C4-2B (cell line): ENCODE measurements around the gene PIGB.
"Not testable (repeated sequence)": the region's sequence is repeated elsewhere in the genome, so short reads cannot be mapped to it uniquely, and the experiment has no call there.

Experiments used
- H3K27ac ChIP-seq: fragments of 450-650 bp; 2 replicates; pipeline ENCODE4 v1.5.1; 2017
- ZFX ChIP-seq: fragments of 450-650 bp; IDR thresholded peaks from 2 replicates; pipeline ENCODE4 v1.6.1; 2017
- TF ChIP-seq, protein P1 (sequence below): fragments of 450-650 bp; conservative IDR thresholded peaks from 2 replicates; pipeline ENCODE4 v1.5.1; 2017; ENCODE audit warnings: mild to moderate bottlenecking

The PIGB gene

DNA sequence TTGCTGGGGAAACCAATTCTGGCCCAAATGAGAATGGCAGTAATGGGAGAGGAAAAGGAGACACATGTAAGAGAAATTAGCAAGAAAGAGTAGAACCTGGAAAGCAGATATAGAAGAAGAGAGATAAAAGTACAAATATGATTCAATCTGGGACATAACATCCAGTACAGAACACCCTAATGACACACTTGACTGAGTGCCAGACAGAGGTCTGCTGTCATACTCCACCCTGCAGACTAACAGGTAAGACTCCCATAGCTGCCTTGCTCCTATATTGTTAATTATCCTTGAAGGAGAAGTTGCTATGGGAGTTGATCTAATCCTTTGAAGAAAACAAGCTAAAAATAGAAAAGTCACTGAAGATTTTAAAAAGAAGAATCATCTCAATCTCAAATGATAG is 68.0 kb downstream of the PIGB start:
- TF ChIP-seq, protein P1, sequence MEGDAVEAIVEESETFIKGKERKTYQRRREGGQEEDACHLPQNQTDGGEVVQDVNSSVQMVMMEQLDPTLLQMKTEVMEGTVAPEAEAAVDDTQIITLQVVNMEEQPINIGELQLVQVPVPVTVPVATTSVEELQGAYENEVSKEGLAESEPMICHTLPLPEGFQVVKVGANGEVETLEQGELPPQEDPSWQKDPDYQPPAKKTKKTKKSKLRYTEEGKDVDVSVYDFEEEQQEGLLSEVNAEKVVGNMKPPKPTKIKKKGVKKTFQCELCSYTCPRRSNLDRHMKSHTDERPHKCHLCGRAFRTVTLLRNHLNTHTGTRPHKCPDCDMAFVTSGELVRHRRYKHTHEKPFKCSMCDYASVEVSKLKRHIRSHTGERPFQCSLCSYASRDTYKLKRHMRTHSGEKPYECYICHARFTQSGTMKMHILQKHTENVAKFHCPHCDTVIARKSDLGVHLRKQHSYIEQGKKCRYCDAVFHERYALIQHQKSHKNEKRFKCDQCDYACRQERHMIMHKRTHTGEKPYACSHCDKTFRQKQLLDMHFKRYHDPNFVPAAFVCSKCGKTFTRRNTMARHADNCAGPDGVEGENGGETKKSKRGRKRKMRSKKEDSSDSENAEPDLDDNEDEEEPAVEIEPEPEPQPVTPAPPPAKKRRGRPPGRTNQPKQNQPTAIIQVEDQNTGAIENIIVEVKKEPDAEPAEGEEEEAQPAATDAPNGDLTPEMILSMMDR = no peak
- no peak for TF ChIP-seq ZFX

DNA sequence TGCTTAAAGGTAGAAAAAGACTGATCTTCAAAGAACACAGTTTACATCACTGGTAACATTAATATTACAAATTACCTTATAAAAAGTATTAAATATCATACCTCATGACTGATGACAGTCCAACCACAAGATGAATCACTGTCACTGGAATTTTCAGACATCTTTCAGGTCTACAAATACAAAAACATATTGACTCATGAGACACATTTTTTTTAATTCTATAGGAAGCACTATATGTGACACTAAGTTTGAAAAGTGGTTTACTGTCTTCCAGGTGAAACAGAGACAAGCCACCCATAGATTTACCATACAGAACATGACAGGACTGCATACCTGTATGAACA is 70.2 kb downstream of the PIGB start:
- no peak overlapping the region for H3K27ac ChIP-seq
- TF ChIP-seq ZFX = no peak
- TF ChIP-seq, protein P1 = no peak

More for the DNA sequence above, 68.0 kb downstream of the PIGB start:
- H3K27ac ChIP-seq = no peak overlapping the region

DNA sequence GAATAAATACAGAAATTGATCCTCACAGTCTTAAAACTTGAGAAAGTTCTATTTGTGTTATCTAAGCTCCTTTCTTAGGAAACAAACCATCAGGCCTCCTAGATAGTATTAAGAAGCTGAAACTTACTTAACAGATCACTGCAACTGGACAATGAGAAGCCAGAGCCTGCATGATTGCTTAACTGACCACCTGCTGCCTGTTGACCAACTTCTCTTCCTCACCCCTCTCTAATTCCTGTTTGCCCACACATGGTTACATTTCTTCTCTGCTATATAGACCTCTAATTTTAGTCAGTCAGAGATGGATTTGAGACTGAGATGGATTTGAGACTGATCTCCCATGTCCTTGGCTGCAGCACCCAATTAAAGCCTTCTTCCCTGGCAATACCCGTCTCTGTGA is 75.7 kb downstream of the PIGB start:
- TF ChIP-seq ZFX = no peak
- TF ChIP-seq, protein P1 = no peak
- H3K27ac ChIP-seq = no peak overlapping the region

DNA sequence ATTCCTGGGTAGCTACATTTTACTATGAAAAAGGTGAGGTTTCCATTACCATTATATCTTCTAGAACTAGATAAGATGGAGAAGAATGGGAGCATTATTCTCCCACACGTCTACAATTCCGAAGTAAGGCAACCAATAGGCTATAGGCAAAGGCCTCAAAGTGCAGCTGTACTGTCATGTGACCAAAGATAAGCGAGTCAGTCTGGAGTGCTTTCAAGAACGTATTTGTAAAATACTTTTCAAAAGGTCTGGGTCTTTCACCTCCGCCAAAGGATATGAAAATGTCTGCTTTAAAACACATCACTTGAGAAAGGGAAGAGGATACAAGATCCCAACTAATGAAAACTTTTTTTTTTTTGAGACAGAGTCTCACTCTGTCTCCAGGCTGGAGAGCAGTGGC is 79.2 kb downstream of the PIGB start:
- TF ChIP-seq, protein P1 = no peak
- TF ChIP-seq ZFX = no peak
- no peak overlapping the region for H3K27ac ChIP-seq

DNA sequence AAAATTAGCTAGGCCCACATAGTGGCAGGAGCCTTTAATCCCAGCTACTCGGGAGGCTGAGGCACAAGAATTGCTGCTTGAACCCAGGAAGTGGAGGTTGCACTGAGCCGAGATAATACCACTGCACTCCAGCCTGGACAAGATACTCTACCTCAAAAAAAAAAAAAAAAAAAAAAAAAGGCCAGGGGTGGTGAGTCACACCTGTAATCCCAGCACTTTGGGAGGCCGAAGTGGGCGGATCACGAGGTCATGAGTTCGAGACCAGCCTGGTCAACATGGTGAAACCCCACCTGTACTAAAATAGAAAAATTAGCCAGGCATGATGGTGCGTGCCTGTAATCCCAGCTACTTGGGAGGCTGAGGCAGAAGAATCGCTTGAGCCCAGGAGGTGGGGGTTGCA is 81.0 kb downstream of the PIGB start:
- not testable (repeated sequence) for H3K27ac ChIP-seq

DNA sequence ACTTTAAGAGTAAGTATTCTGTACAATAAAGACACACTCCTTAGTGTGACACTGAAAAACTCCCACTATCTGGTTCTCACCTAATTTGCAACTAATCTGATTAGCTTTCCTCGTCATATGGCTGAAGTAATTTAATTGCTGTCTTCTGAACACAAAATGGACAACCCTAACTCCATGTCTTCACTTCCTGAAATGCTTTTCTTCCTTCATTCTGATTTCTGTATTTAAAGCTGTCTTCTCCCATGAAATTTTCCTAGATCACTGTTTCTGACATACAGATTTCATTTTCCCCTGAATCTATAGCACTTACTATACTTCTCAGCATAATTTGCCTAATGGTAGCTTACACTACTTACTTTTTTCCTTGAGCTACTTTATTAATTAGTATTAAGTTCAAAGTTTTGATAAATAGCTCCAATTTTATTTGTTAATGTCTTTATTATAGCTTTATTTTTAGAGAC is 82.8 kb downstream of the PIGB start:
- TF ChIP-seq ZFX = no peak
- TF ChIP-seq, protein P1 = no peak
- H3K27ac ChIP-seq = no peak overlapping the region

DNA sequence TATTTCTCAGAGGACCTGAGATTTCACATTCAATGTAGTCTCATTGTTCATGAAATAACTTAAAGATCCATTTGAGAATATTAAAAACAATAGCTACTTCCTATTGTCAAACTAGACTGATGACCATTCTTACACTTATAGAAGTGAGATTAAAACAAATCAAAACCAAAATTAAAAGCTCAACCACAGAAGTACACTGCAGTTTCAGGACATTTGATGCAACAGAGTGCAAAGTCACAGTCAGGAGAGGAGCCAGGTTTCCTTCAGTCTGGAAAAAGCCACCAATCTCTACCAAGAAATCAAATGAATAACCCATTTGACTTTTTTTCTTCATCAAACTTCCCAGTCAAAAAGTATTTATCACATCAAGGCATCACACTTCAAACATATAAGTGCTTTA is 83.7 kb downstream of the PIGB start:
- no peak for TF ChIP-seq ZFX
- TF ChIP-seq, protein P1 = no peak
- no peak overlapping the region for H3K27ac ChIP-seq

DNA sequence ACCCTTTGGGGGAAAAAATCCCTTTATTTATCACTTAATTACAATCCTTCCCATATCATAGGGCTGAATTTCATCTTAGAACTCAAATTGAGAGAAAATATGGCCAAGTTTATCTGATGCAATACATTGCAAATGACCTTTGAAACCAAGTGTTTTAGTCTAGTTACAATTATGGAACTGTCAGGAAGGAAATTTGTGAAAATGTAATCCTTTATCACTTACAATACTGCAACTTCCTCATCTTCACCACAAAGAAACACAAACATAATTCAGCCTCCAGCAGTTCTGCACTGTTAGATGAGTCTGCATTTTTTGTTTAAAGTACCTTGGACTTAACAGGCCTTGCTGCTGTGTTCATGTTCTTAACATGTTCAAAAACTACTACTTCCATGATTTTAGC is 84.5 kb downstream of the PIGB start:
- H3K27ac ChIP-seq = no peak overlapping the region
- TF ChIP-seq, protein P1 = no peak
- TF ChIP-seq ZFX = no peak
